Esophagus squamous epithelium (tissue), 5 donors: ENCODE data around the gene ARNT2. TPM values are rescaled to one million over a fixed set of nuclear protein-coding genes. Genes with fewer than 3 reads are reported as not detected.

ENCODE experiments used
- DNase-seq: peaks from one replicate; lab custom pipeline; 2025; lab: John Stamatoyannopoulos, UW
- H3K27ac ChIP-seq, 4 donors: fragments of 200-600 bp; sonication (generic); one replicate each; pipeline ENCODE4 v1.5.1; 2016 to 2019; ENCODE audit warnings: mild to moderate bottlenecking in 1 of 4
- H3K27me3 ChIP-seq, 4 donors: fragments of 200-600 bp; sonication (generic); 1 replicate in 3 of 4; 2 replicates in 1 of 4; pipeline versions ENCODE4 v1.5.1 to v1.6.0; 2017 to 2021; ENCODE audit warnings: antibody characterized with exemption in 1 of 4
- H3K36me3 ChIP-seq, 3 donors: fragments of 200-600 bp; sonication (generic); one replicate each; pipeline ENCODE4 v1.5.1; 2016 to 2019
- H3K4me1 ChIP-seq, 3 donors: fragments of 200-600 bp; sonication (generic); one replicate each; pipeline ENCODE4 v1.5.1; 2017 to 2019
- H3K4me3 ChIP-seq, 4 donors: fragments of 200-600 bp; sonication (generic); 1 replicate in 3 of 4; 2 replicates in 1 of 4; pipeline ENCODE4 v1.5.1; 2016 to 2019; ENCODE audit warnings: mild to moderate bottlenecking in 2 of 4, moderate library complexity in 1 of 4
- H3K9me3 ChIP-seq, 3 donors: fragments of 200-600 bp; sonication (generic); one replicate each; pipeline ENCODE4 v1.5.1; 2016 to 2019
- CTCF ChIP-seq, 6 experiments: fragments of 450-650 bp in 4 of 6; fragments of 200-600 bp in 2 of 6; sonication (generic) in 2 of 6; IDR thresholded peaks; one replicate each; pipeline ENCODE4 v1.5.1; 2016 to 2019; ENCODE audit warnings: antibody characterized with exemption in 6 of 6, mild to moderate bottlenecking in 4 of 6, moderate library complexity in 4 of 6
- POLR2A ChIP-seq, 4 donors: fragments of 450-650 bp; IDR thresholded peaks; one replicate each; pipeline ENCODE4 v1.6.1; 2017; ENCODE audit warnings: antibody characterized with exemption in 4 of 4, mild to moderate bottlenecking in 4 of 4, moderate library complexity in 3 of 4
- WGBS, 2 donors: methylation state at CpG; one replicate each; pipeline ENCODE4 v1.1.5; 2018; 5-methylcytosine and 5-hydroxymethylcytosine counted together
- intact Hi-C: fragments of 100-400 bp; cut with DNase I; formaldehyde crosslinking; loops from one replicate; pipeline ENCODE4 v1.15.0; 2022
- total RNA-seq, 4 donors: library from RNA; depleted of rRNA; stranded (reverse); fragments of >200 nt; gene quantifications; one replicate each; pipeline ENCODE4 v1.1.0, GENCODE V29; 2016
- donor health status: DM: yes; HTN: yes; CAD: no.

Gene ARNT2
- total RNA-seq, 4 donors from 2014 or later = 0.15 to 5.7 (median 1.7) TPM

- H3K4me1 ChIP-seq = peaks cover 0 to 5% (median 0%) of the 10 kb centered on the region in 3 donors
- H3K4me3 ChIP-seq = no peak overlapping the region
- intact Hi-C loops = no loop called here
- no peaks in the 10 kb centered on the region for H3K27me3 ChIP-seq
- 90 to 96% methylated on average over 2 of the region's 2 CpGs for WGBS, 2 donors
- no peak for DNase-seq
- no peaks in the 10 kb centered on the region for H3K36me3 ChIP-seq
- no peak overlapping the region for H3K27ac ChIP-seq
- no peak for TF ChIP-seq POLR2A (IDR thresholded peaks at IDR 0.05)
- no peak for TF ChIP-seq CTCF (IDR thresholded peaks at IDR 0.05)
- no peaks in the 10 kb centered on the region for H3K9me3 ChIP-seq
Observed at GRCh38 chr15:80424381-80424780, 20.2 kb downstream of the ARNT2 start.

DNA sequence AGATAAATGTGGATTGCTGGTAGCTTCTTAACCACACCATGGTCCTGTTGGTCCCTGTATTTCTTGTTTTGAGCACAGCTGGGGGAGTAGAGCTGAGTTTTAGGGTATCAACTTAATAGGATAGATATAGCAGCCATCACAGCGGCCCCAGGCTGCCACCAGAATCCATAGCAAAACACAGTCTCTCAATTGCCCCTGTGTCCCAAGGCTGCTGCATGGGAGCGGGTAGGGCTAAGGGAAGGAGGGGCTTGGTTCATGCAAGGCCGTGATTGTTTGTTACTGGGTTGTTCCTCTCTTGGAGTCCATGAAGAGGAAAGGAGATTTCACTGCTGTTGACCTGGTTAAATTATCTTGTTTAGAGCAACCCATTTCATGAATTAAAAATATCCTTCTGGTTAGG, 22.1 kb downstream of the ARNT2 start:
- Histone ChIP-seq H3K27ac (no peak overlapping the region), H3K4me1 (no peaks in the 10 kb centered on the region), H3K4me3 (no peak overlapping the region), H3K27me3 (no peaks in the 10 kb centered on the region), H3K9me3 (no peaks in the 10 kb centered on the region), H3K36me3 (no peaks in the 10 kb centered on the region)
- 84 to 86% methylated on average over 3 of the region's 3 CpGs for WGBS, 2 donors
- no peak for DNase-seq
- TF ChIP-seq CTCF (IDR thresholded peaks at IDR 0.05) (no peak), POLR2A (IDR thresholded peaks at IDR 0.05) (no peak)
- intact Hi-C loops = no loop called here

DNA sequence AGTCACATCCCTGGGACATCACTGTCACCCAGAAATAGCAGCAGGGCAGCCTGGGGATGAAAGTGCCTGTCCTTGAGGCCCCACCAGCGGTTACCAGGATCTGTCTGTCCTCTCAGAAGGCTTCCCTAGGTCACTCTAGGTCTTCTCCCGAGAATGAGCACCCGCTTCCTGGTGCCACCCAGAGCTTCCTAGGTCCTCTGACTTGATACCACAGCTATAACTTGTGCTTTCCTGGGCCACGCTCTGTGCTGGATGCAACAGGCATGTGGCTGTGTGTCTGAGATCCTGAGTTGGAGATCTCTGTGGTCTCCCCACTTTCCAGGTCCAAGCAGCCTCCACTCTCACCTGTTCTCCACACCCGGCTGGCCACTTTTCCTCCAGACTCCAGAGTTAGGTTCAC, 25.8 kb downstream of the ARNT2 start:
- no peak overlapping the region for H3K27ac ChIP-seq
- H3K4me1 ChIP-seq = no peaks in the 10 kb centered on the region
- intact Hi-C loops = no loop called here
- H3K4me3 ChIP-seq = no peak overlapping the region
- no peaks in the 10 kb centered on the region for H3K27me3 ChIP-seq
- TF ChIP-seq POLR2A (IDR thresholded peaks at IDR 0.05) (no peak), CTCF (IDR thresholded peaks at IDR 0.05) (no peak)
- WGBS, 2 donors = 78 to 82% methylated on average over 4 to 5 of the region's 5 CpGs
- H3K36me3 ChIP-seq = no peaks in the 10 kb centered on the region
- no peaks in the 10 kb centered on the region for H3K9me3 ChIP-seq
- no peak for DNase-seq

DNA sequence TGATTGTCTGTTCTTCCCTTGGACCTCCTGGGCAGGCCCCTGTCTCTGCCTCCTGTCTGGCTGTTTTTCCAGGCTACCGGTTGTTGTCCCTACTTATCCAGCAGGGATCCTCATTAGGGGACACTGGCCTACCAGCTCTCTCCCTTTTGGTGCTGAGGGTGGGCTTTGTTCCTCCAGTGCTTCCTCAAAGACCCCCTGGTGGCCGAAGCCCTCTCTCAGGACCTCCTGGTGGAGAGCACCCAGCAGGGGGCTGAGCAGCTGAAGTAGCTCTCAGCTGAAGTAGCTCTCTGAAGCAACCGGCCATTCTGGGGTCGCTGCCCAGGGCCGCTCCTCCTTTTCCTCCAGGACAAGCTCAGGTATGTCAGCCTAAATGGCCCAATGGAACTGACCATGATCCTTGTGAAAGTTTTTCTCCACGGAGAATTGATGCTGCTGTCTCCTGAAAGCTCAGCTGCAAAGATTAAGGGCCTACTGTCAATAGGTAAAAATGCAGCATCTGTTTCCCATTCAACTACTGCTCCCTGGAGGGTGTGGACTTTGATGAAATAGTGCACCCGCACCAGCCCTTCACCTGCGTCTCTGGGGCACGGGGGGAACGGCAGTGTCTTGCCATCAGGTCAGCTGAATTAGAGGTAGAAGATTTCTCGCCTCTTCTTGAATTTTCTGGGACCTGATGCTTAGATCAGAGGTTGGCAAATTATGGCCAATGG, 27.6 kb downstream of the ARNT2 start:
- H3K4me3 ChIP-seq = no peak overlapping the region
- no peak for DNase-seq
- intact Hi-C loops = no loop called here
- no peaks in the 10 kb centered on the region for H3K4me1 ChIP-seq
- no peak for TF ChIP-seq CTCF (IDR thresholded peaks at IDR 0.05)
- no peak for TF ChIP-seq POLR2A (IDR thresholded peaks at IDR 0.05)
- no peaks in the 10 kb centered on the region for H3K9me3 ChIP-seq
- no peaks in the 10 kb centered on the region for H3K36me3 ChIP-seq
- H3K27ac ChIP-seq = no peak overlapping the region
- 67 to 80% methylated on average over 5 to 9 of the region's 11 CpGs for WGBS, 2 donors
- no peaks in the 10 kb centered on the region for H3K27me3 ChIP-seq

- no peak for DNase-seq
- no peak for TF ChIP-seq POLR2A (IDR thresholded peaks at IDR 0.05)
- no peak for TF ChIP-seq CTCF (IDR thresholded peaks at IDR 0.05)
- Histone ChIP-seq H3K9me3 (no peaks in the 10 kb centered on the region), H3K4me3 (no peak overlapping the region), H3K27ac (no peak overlapping the region), H3K27me3 (no peaks in the 10 kb centered on the region), H3K4me1 (no peaks in the 10 kb centered on the region), H3K36me3 (no peaks in the 10 kb centered on the region)
- 80 to 88% methylated on average over 2 of the region's 2 CpGs for WGBS, 2 donors
- intact Hi-C loops = no loop called here
Observed at GRCh38 chr15:80432345-80432702, 28.1 kb downstream of the ARNT2 start.
